K562 (cell line): ENCODE results near the gene CD151. TPM values are rescaled to one million over a fixed set of nuclear protein-coding genes. Genes with fewer than 3 reads are reported as not detected.

Experiments used
- ASH1L ChIP-seq: fragments of 450-650 bp; IDR thresholded peaks from 2 replicates; pipeline ENCODE4 v1.6.1; 2018; ENCODE audit warnings: borderline replicate concordance, mild to moderate bottlenecking, low read depth; ENCODE audit not compliant: partially characterized antibody
- ATF4 ChIP-seq: fragments of 450-650 bp; formaldehyde crosslinking; IDR thresholded peaks from 2 replicates; pipeline ENCODE4 v1.4.0; 2022; ENCODE audit warnings: mild to moderate bottlenecking, moderate library complexity
- ATF7 ChIP-seq: fragments of 450-650 bp; IDR thresholded peaks from 2 replicates; pipeline ENCODE4 v1.7.1; 2014; ENCODE audit warnings: mild to moderate bottlenecking, moderate library complexity
- ELF1 ChIP-seq: fragments of 200-800 bp; sonication (Bioruptor generic); IDR thresholded peaks from 2 replicates; pipeline ENCODE4 v1.6.1; 2016; ENCODE audit warnings: missing genetic modification characterization, missing compliant biosample characterization
- HCFC1 ChIP-seq: IDR thresholded peaks from 2 replicates; pipeline ENCODE4 v1.6.1; 2012; ENCODE audit warnings: low read depth, low read length, improper control_type of control experiment
- HDAC1 ChIP-seq, 2 experiments: fragments of 450-650 bp; IDR thresholded peaks; 2 replicates each; pipeline ENCODE4 v1.6.1; 2016 to 2017; ENCODE audit warnings: inconsistent platforms in 1 of 2, mild to moderate bottlenecking in 1 of 2, moderate library complexity in 1 of 2
- HDAC2 ChIP-seq: fragments of 450-650 bp; IDR thresholded peaks from 2 replicates; pipeline ENCODE4 v1.6.1; 2016; ENCODE audit warnings: mild to moderate bottlenecking
- HMGN3 ChIP-seq: IDR thresholded peaks from 2 replicates; pipeline ENCODE4 v1.6.1; 2011; ENCODE audit warnings: borderline replicate concordance, low read depth, mild to moderate bottlenecking, mixed read lengths, low read length; ENCODE audit not compliant: insufficient read length; ENCODE audit errors: extremely low read depth
- ILK ChIP-seq: fragments of 450-650 bp; IDR thresholded peaks from 2 replicates; pipeline ENCODE4 v1.6.1; 2016; ENCODE audit warnings: missing genetic modification characterization, low read depth, mild to moderate bottlenecking, missing compliant biosample characterization, moderate library complexity, borderline replicate concordance
- KLF13 ChIP-seq: fragments of 450-650 bp; IDR thresholded peaks from 2 replicates; pipeline ENCODE4 v1.6.1; 2016; ENCODE audit warnings: missing genetic modification characterization, low read depth, mild to moderate bottlenecking, missing compliant biosample characterization, moderate library complexity, borderline replicate concordance
- MBD1 ChIP-seq: fragments of 250-450 bp; sonication (Bioruptor Pico); IDR thresholded peaks from 2 replicates; pipeline ENCODE4 v1.8.0; 2022; ENCODE audit warnings: inconsistent platforms
- MTA3 ChIP-seq: fragments of 450-650 bp; formaldehyde crosslinking; IDR thresholded peaks from 2 replicates; pipeline ENCODE4 v1.6.1; 2017; ENCODE audit warnings: mild to moderate bottlenecking, borderline replicate concordance
- PCBP1 ChIP-seq: fragments of 200-400 bp; formaldehyde crosslinking; IDR thresholded peaks from 2 replicates; pipeline ENCODE4 v1.6.1; 2018; ENCODE audit warnings: mild to moderate bottlenecking, low read depth, low read length; ENCODE audit not compliant: poor library complexity, severe bottlenecking
- POLR2B ChIP-seq: fragments of 450-650 bp; IDR thresholded peaks from 2 replicates; pipeline ENCODE4 v1.6.1; 2018; ENCODE audit warnings: low read depth; ENCODE audit not compliant: partially characterized antibody
- POLR2G ChIP-seq: fragments of 200-400 bp; formaldehyde crosslinking; IDR thresholded peaks from 2 replicates; pipeline ENCODE4 v1.6.1; 2017; ENCODE audit warnings: low read depth, mild to moderate bottlenecking, antibody characterized with exemption, low read length, moderate library complexity
- SMARCA4 ChIP-seq: fragments of 450-650 bp; IDR thresholded peaks from 2 replicates; pipeline ENCODE4 v1.6.1; 2016
- SUPT5H ChIP-seq: fragments of 450-650 bp; IDR thresholded peaks from 2 replicates; pipeline ENCODE4 v1.6.1; 2016
- TCFL5 ChIP-seq: fragments of 250-450 bp; sonication (Bioruptor Pico); conservative IDR thresholded peaks from 2 replicates; pipeline ENCODE4 v1.6.1; 2021; ENCODE audit warnings: mild to moderate bottlenecking, moderate library complexity, matching md5 sums
- VEZF1 ChIP-seq: fragments of 200-800 bp; sonication (Bioruptor generic); IDR thresholded peaks from 2 replicates; pipeline ENCODE4 v1.6.1; 2017; ENCODE audit warnings: missing genetic modification characterization, missing compliant biosample characterization
- ZBTB1 ChIP-seq: sonication (generic); formaldehyde crosslinking; IDR thresholded peaks from 2 replicates; pipeline ENCODE4 v1.8.1; 2023; ENCODE audit warnings: missing genetic modification reagents, low read depth, mild to moderate bottlenecking, borderline replicate concordance
- ZFX ChIP-seq: sonication (generic); formaldehyde crosslinking; IDR thresholded peaks from 2 replicates; pipeline ENCODE4 v1.8.0; 2022; ENCODE audit warnings: mild to moderate bottlenecking, missing genetic modification reagents, moderate library complexity
- ZNF121 ChIP-seq: sonication (generic); formaldehyde crosslinking; conservative IDR thresholded peaks from 2 replicates; pipeline ENCODE4 v1.8.0; 2022; ENCODE audit warnings: missing genetic modification reagents
- ZNF408 ChIP-seq: fragments of 250-450 bp; sonication (Bioruptor Pico); IDR thresholded peaks from 2 replicates; pipeline ENCODE4 v1.4.0; 2020; ENCODE audit warnings: low read depth, mild to moderate bottlenecking, moderate library complexity
- ZNF699 ChIP-seq: fragments of 250-450 bp; sonication (Bioruptor Pico); IDR thresholded peaks from 2 replicates; pipeline ENCODE4 v1.8.0; 2021; ENCODE audit warnings: mild to moderate bottlenecking, moderate library complexity; ENCODE audit not compliant: insufficient replicate concordance
- polyA plus RNA-seq, 8 experiments: library from polyadenylated mRNA; depleted of rRNA in 4 of 8; stranded (reverse) in 5 of 8; unstranded in 3 of 8; fragments of >200 nt; fragmentation: Nextera tagmentation in 2 of 8; fragmentation: Illumina TruSeq in 1 of 8; extraction: Ambion mirVana in 2 of 8; extraction: Trizol in 1 of 8; gene quantifications; 2 replicates each; pipeline versions ENCODE4 v1.2.1 to v1.2.3, GENCODE V29; 2011 to 2014; ENCODE audit warnings: inconsistent platforms in 1 of 8, missing spikeins in 1 of 8
- total RNA-seq, 7 experiments: library from RNA; depleted of rRNA in 6 of 7; stranded (reverse); fragments of >200 nt in 6 of 7; fragmentation: Illumina TruSeq in 2 of 7; extraction: Trizol in 2 of 7; gene quantifications; 2 replicates each; pipeline versions ENCODE4 v1.2.1 to v1.2.3, GENCODE V29; 2011 to 2021; ENCODE audit warnings: low replicate concordance in 1 of 7

The CD151 gene
- total and polyA plus RNA-seq, 9 of the 15 experiments (the other 6 are each of a cell fraction or from before 2014, with no cell fraction given): 2.3 to 187 (median 140) TPM

DNA sequence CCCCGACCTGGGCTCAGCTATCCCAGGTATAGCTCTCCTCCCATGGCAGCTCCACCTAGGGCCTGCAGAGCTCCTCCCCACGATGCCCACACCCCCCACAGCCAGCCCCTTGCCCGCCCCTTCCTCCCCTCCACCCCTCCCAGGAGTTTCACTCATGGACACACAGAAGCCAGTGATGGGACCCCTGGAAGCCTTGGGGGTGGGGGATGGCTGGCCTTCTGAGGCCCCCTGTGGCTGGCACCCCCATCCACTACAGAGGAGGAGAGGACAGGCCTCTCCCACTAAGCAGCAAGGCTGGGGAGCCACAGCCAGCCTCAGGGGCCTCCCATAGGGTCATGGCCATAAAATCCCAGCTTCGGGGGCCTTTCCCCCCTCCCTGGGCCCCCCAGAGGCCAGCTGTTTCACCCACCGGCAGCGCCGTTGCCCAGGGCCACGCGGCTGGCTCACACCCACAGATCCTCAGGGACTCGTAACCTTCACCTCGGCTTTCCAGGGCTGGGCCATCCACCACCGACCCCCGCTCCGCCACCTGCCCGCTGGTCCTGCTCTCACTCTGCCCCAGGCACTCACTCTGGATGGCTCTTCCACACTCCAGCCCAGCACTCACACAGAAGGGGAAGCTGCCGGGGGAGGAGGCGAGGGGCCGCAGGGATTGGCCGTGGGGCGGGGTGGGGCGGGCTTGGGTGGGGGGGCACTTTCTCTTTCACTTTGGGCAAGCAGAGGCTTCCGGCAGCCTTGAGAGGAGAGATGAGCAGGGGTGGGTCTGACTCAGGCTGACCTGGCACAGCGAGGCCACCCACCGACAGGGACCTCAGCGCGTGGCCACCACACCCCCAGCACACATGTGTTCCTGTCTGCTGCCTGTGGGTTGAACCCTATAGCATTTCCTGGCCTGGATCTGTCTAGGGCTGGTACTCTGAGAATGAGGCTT lies 36.9 kb upstream of the CD151 start (continued):
- peak; percentile 51 for TF ChIP-seq PCBP1
- TF ChIP-seq HMGN3: peak; percentile 53
- TF ChIP-seq ATF4 (CRISPR knock-in tag): no peak
- no peak for TF ChIP-seq ZBTB1
- no peak for TF ChIP-seq HCFC1
- no peak for TF ChIP-seq TCFL5
- no peak for TF ChIP-seq MTA3
- TF ChIP-seq POLR2G: peak; percentile 47; the same call in 1 of the 2 replicates
- 0 out of 2 replicates have a peak, but pooled peaks have one; percentile 27 for TF ChIP-seq KLF13 (tag)
- TF ChIP-seq HDAC1 (IDR thresholded peaks at IDR 0.05): peak in 1 of 2 experiments; percentile 54; a peak in 2 of 4 replicates
- TF ChIP-seq SMARCA4: no peak
- TF ChIP-seq ZNF699 (CRISPR knock-in tag): no peak
- peak; percentile 45 for TF ChIP-seq ELF1 (tag)
- no peak for TF ChIP-seq POLR2B
- peak; percentile 91 for TF ChIP-seq VEZF1 (CRISPR knock-in tag)
- no peak for TF ChIP-seq MBD1
- no peak for TF ChIP-seq ASH1L
- no peak for TF ChIP-seq HDAC2
- no peak for TF ChIP-seq ATF7
- no peak for TF ChIP-seq ZNF408 (CRISPR knock-in tag)
- peak; percentile 44; the same call in 1 of the 2 replicates for TF ChIP-seq SUPT5H
- TF ChIP-seq ZNF121 (CRISPR knock-in tag): no peak
- TF ChIP-seq ILK (tag): no peak
- 0 out of 2 replicates have a peak, but pooled peaks have one; percentile 1 for TF ChIP-seq ZFX (CRISPR knock-in tag)
